ENCODE results near the gene SHMT1.
"Not testable (repeated sequence)": the region's sequence is repeated elsewhere in the genome, so short reads cannot be mapped to it uniquely, and the experiment has no call there.

SHMT1 gene

GRCh38 chr17:18363101-18364049 is at the start of gene SHMT1:
SHMT1 (minus strand) TSS chr17:18363550; CDS start chr17:18355981, 7,569 bp downstream.
- peak; percentile 42 for DNase-seq

GRCh38 chr17:18412001-18412538 is 48.7 kb upstream of the SHMT1 start:
- DNase-seq: not testable (repeated sequence)

GRCh38 chr17:18411377-18411864 is 48.1 kb upstream of the SHMT1 start:
- DNase-seq: not testable (repeated sequence)

- DNase-seq: not testable (repeated sequence)
Measured at GRCh38 chr17:18410736-18411135, 47.4 kb upstream of the SHMT1 start.

GRCh38 chr17:18409321-18409720 is 46.0 kb upstream of the SHMT1 start:
- DNase-seq: not testable (repeated sequence)

- not testable (repeated sequence) for DNase-seq
Measured at GRCh38 chr17:18408906-18409305, 45.6 kb upstream of the SHMT1 start.

GRCh38 chr17:18403604-18404003 is 40.3 kb upstream of the SHMT1 start:
- DNase-seq: not testable (repeated sequence)

- not testable (repeated sequence) for DNase-seq
Measured at GRCh38 chr17:18403166-18403565, 39.8 kb upstream of the SHMT1 start.

GRCh38 chr17:18401872-18402590 is 38.7 kb upstream of the SHMT1 start:
- not testable (repeated sequence) for DNase-seq

- not testable (repeated sequence) for DNase-seq
Measured at GRCh38 chr17:18388728-18389127, 25.4 kb upstream of the SHMT1 start.

- not testable (repeated sequence) for DNase-seq
Measured at GRCh38 chr17:18388266-18388665, 24.9 kb upstream of the SHMT1 start.

GRCh38 chr17:18387583-18387982 is 24.2 kb upstream of the SHMT1 start:
- not testable (repeated sequence) for DNase-seq

GRCh38 chr17:18384271-18384670 is 20.9 kb upstream of the SHMT1 start:
- DNase-seq: not testable (repeated sequence)

- DNase-seq: not testable (repeated sequence)
Measured at GRCh38 chr17:18383079-18383481, 19.7 kb upstream of the SHMT1 start.

- no peak for DNase-seq
Measured at GRCh38 chr17:18382441-18383078, 19.2 kb upstream of the SHMT1 start.

GRCh38 chr17:18381953-18382245 is 18.5 kb upstream of the SHMT1 start:
- DNase-seq: no peak

- DNase-seq: no peak
Measured at GRCh38 chr17:18381158-18381952, 18.0 kb upstream of the SHMT1 start.

- no peak for DNase-seq
Measured at GRCh38 chr17:18380471-18381157, 17.3 kb upstream of the SHMT1 start.

GRCh38 chr17:18379246-18380146 is 16.1 kb upstream of the SHMT1 start:
- no peak for DNase-seq

- DNase-seq: not testable (repeated sequence)
Measured at GRCh38 chr17:18378614-18379013, 15.3 kb upstream of the SHMT1 start.

GRCh38 chr17:18378205-18378505 is 14.8 kb upstream of the SHMT1 start:
- DNase-seq: no peak

Measured in NCI-H187 treated with DMSO at 0.1 percent for 48 hours (cell line).